H1 (cell line): ENCODE measurements around the gene SBSN. TPM values are rescaled to one million over a fixed set of nuclear protein-coding genes. Genes with fewer than 3 reads are reported as not detected.

Experiments used
- CTCF ChIA-PET: fragments of 300-600 bp; sonication (Branson Sonifier 250); formaldehyde crosslinking; loops from one replicate; lab custom pipeline; 2021; ENCODE audit not compliant: partially characterized antibody; lab: Charles Lee
- POLR2A ChIA-PET: fragments of 300-600 bp; sonication (Branson Sonifier 250); formaldehyde crosslinking; loops from one replicate; lab custom pipeline; 2021; ENCODE audit warnings: inconsistent platforms; ENCODE audit not compliant: partially characterized antibody; lab: Charles Lee
- DNase-seq, 2 experiments: peaks; one replicate each; pipeline versions ENCODE4 v3.0.0 to v3.0.0-alpha.2; 2010 to 2022; ENCODE audit warnings: low spot score in 2 of 2, low read depth in 1 of 2, mixed read lengths in 1 of 2
- FAIRE-seq: peaks from 2 replicates; lab custom pipeline; 2011; peaks lifted over from hg19 to GRCh38; lab: Jason Lieb, UNC
- H2AFZ ChIP-seq: 2 replicates; pipeline ENCODE4 v1.8.1; 2012; ENCODE audit warnings: low read length, inconsistent platforms
- H2AK5ac ChIP-seq: 2 replicates; pipeline ENCODE4 v1.6.1; 2013; ENCODE audit warnings: low read depth, low read length
- H2BK120ac ChIP-seq: replicated peaks from 2 replicates; pipeline ENCODE3; 2013; ENCODE audit warnings: low read depth, low read length, inconsistent platforms
- H2BK12ac ChIP-seq: 2 replicates; pipeline ENCODE4 v1.6.1; 2013; ENCODE audit warnings: low read depth, low read length
- H2BK15ac ChIP-seq: 2 replicates; pipeline ENCODE4 v1.6.1; 2013; ENCODE audit warnings: low read length
- H2BK20ac ChIP-seq: 2 replicates; pipeline ENCODE4 v1.6.1; 2013; ENCODE audit warnings: low read length
- H2BK5ac ChIP-seq: 2 replicates; pipeline ENCODE4 v1.6.1; 2013; ENCODE audit warnings: low read depth, low read length
- H3K14ac ChIP-seq: 2 replicates; pipeline ENCODE4 v1.6.1; 2013; ENCODE audit warnings: inconsistent platforms; ENCODE audit not compliant: insufficient read length
- H3K18ac ChIP-seq: 2 replicates; pipeline ENCODE4 v1.6.1; 2013; ENCODE audit warnings: low read length; ENCODE audit errors: extremely low read depth
- H3K23ac ChIP-seq: 2 replicates; pipeline ENCODE4 v1.6.1; 2013; ENCODE audit warnings: inconsistent platforms; ENCODE audit not compliant: insufficient read length
- H3K23me2 ChIP-seq: 2 replicates; pipeline ENCODE4 v1.6.1; 2013; ENCODE audit warnings: low read depth, low read length
- H3K27ac ChIP-seq: 2 replicates; pipeline ENCODE4 v1.6.1; 2011; ENCODE audit warnings: low read depth, low read length, inconsistent platforms
- H3K27me3 ChIP-seq, 4 experiments: replicated peaks in 1 of 4; 1 replicate in 1 of 4; 2 replicates in 3 of 4; pipeline versions ENCODE4 v1.6.1 to v1.8.1; 2011 to 2013; ENCODE audit warnings: low read length in 3 of 4, mild to moderate bottlenecking in 3 of 4, inconsistent platforms in 2 of 4, mixed read lengths in 2 of 4, moderate library complexity in 1 of 4; ENCODE audit not compliant: control insufficient read depth in 3 of 4, insufficient read depth in 3 of 4; ENCODE audit errors: extremely low read depth in 1 of 4
- H3K36me3 ChIP-seq, 4 experiments: 2 replicates each; pipeline versions ENCODE4 v1.6.1 to v1.8.1; 2011 to 2013; ENCODE audit warnings: mild to moderate bottlenecking in 4 of 4, low read length in 3 of 4, moderate library complexity in 2 of 4, control low read depth in 1 of 4, inconsistent platforms in 1 of 4; ENCODE audit not compliant: insufficient read depth in 4 of 4, control insufficient read depth in 2 of 4
- H3K4ac ChIP-seq: replicated peaks from 2 replicates; pipeline ENCODE3; 2013; ENCODE audit warnings: low read length, low read depth, mixed read lengths, inconsistent platforms; ENCODE audit not compliant: insufficient read length
- H3K4me1 ChIP-seq, 4 experiments: replicated peaks in 1 of 4; 1 replicate in 1 of 4; 2 replicates in 3 of 4; pipeline versions ENCODE4 v1.6.1 to v1.8.1; 2011 to 2013; ENCODE audit warnings: low read length in 3 of 4, inconsistent platforms in 2 of 4, mixed read lengths in 1 of 4; ENCODE audit not compliant: insufficient read depth in 4 of 4, control insufficient read depth in 3 of 4
- H3K4me2 ChIP-seq, 2 experiments: 2 replicates each; pipeline versions ENCODE4 v1.6.1 to v1.8.1; 2011 to 2013; ENCODE audit warnings: low read depth in 2 of 2, low read length in 2 of 2, control low read depth in 1 of 2, inconsistent platforms in 1 of 2, mild to moderate bottlenecking in 1 of 2; ENCODE audit not compliant: insufficient read depth in 1 of 2
- H3K4me3 ChIP-seq, 4 experiments: fragments of 200-600, 300-600 bp in 1 of 4; sonication (generic), shearing (Covaris generic), sonication (Bioruptor Twin) in 1 of 4; 2 replicates each; pipeline versions ENCODE4 v1.5.1 to v1.8.1; 2011 to 2016; ENCODE audit warnings: low read length in 4 of 4, low read depth in 3 of 4, control low read depth in 2 of 4, inconsistent platforms in 2 of 4, mild to moderate bottlenecking in 2 of 4, mixed read lengths in 1 of 4, moderate library complexity in 1 of 4; ENCODE audit not compliant: insufficient read depth in 2 of 4; ENCODE audit errors: extremely low read depth in 1 of 4
- H3K56ac ChIP-seq: replicated peaks from 2 replicates; pipeline ENCODE3; 2013; ENCODE audit warnings: low read depth, mild to moderate bottlenecking, mixed read lengths, low read length, inconsistent platforms; ENCODE audit not compliant: insufficient read length
- H3K79me1 ChIP-seq: 2 replicates; pipeline ENCODE4 v1.6.1; 2013; ENCODE audit warnings: low read depth, low read length, control low read depth
- H3K79me2 ChIP-seq, 2 experiments: 2 replicates each; pipeline versions ENCODE4 v1.6.1 to v1.8.1; 2012 to 2013; ENCODE audit warnings: low read length in 2 of 2, mild to moderate bottlenecking in 2 of 2, inconsistent platforms in 1 of 2; ENCODE audit not compliant: insufficient read depth in 2 of 2, control insufficient read depth in 1 of 2
- H3K9ac ChIP-seq, 4 experiments: replicated peaks in 1 of 4; 1 replicate in 1 of 4; 2 replicates in 3 of 4; pipeline versions ENCODE4 v1.6.1 to v1.8.1; 2011 to 2013; ENCODE audit warnings: low read depth in 3 of 4, low read length in 3 of 4, control low read depth in 2 of 4, mild to moderate bottlenecking in 2 of 4, moderate library complexity in 2 of 4, inconsistent platforms in 1 of 4; ENCODE audit errors: extremely low read depth in 1 of 4
- H3K9me3 ChIP-seq, 2 experiments: 2 replicates each; pipeline versions ENCODE4 v1.6.1 to v1.8.1; 2012 to 2013; ENCODE audit warnings: mild to moderate bottlenecking in 2 of 2, moderate library complexity in 2 of 2, control low read depth in 1 of 2, inconsistent platforms in 1 of 2, low read depth in 1 of 2, low read length in 1 of 2, mixed read lengths in 1 of 2; ENCODE audit not compliant: insufficient read depth in 2 of 2
- H4K20me1 ChIP-seq, 2 experiments: replicated peaks in 1 of 2; 2 replicates each; pipeline versions ENCODE3 to v1.8.1; 2011 to 2013; ENCODE audit warnings: inconsistent platforms in 2 of 2, low read length in 2 of 2, mild to moderate bottlenecking in 1 of 2; ENCODE audit not compliant: insufficient read depth in 2 of 2, control insufficient read depth in 1 of 2
- H4K5ac ChIP-seq: 2 replicates; pipeline ENCODE4 v1.6.1; 2013; ENCODE audit warnings: low read length, low read depth, mixed read lengths, inconsistent platforms; ENCODE audit not compliant: insufficient read length
- H4K8ac ChIP-seq: 2 replicates; pipeline ENCODE4 v1.8.0; 2013; ENCODE audit warnings: mild to moderate bottlenecking, moderate library complexity, low read length, inconsistent platforms; ENCODE audit not compliant: insufficient read depth; ENCODE audit errors: extremely low read depth
- H4K91ac ChIP-seq: replicated peaks from 2 replicates; pipeline ENCODE3; 2013; ENCODE audit warnings: low read length, mixed read lengths, inconsistent platforms; ENCODE audit not compliant: insufficient read length
- KDM1A ChIP-seq: fragments of 200-600, 300-600 bp; sonication (generic); IDR thresholded peaks from 2 replicates; pipeline ENCODE4 v1.7.1; 2016; ENCODE audit warnings: mild to moderate bottlenecking, low read length, borderline replicate concordance
- RXRA ChIP-seq: IDR thresholded peaks from 2 replicates; pipeline ENCODE4 v1.6.1; 2011; ENCODE audit warnings: low read depth, mild to moderate bottlenecking, low read length, moderate library complexity; ENCODE audit not compliant: insufficient read depth
- WGBS, 2 experiments: shearing (Covaris generic) in 1 of 2; methylation state at CpG; one replicate each; pipeline versions ENCODE4 v1.1.6 to v1.1.7; 2013 to 2015; ENCODE audit warnings: low lambda C conversion rate in 2 of 2, mixed read lengths in 2 of 2, inconsistent platforms in 1 of 2, low coverage in 1 of 2, missing lambda C conversion rate in 1 of 2; ENCODE audit not compliant: insufficient replicate concordance in 2 of 2, insufficient coverage in 1 of 2, insufficient read length in 1 of 2; ENCODE audit errors: extremely low coverage in 1 of 2, missing lambda C conversion rate in 1 of 2; 5-methylcytosine and 5-hydroxymethylcytosine counted together
- polyA plus RNA-seq, 7 experiments: library from polyadenylated mRNA; depleted of rRNA in 3 of 7; stranded (reverse) in 5 of 7; unstranded in 2 of 7; fragments of >200 nt in 5 of 7; fragments of 200-250 nt in 2 of 7; gene quantifications; 1 replicate in 5 of 7; 2 replicates in 1 of 7; 4 replicates in 1 of 7; pipeline versions ENCODE4 v1.2.1 to v1.2.3, GENCODE V29; 2011 to 2013; ENCODE audit warnings: missing spikeins in 2 of 7, mixed read lengths in 2 of 7
- total RNA-seq: library from RNA; stranded (reverse); fragmentation: NEBNext Ultra II Directional; extraction: Animal tissue kit (Norgen Biotek cat#: 25700); gene quantifications from 2 replicates; pipeline ENCODE4 v1.2.1, GENCODE V29; 2021

Gene SBSN
- total and polyA plus RNA-seq, 2 of the 8 experiments (the other 6 are each of a cell fraction or from before 2014, with no cell fraction given): not detected

GRCh38 chr19:35556025-35556590 is 28.0 kb upstream of the SBSN start:
- Histone ChIP-seq H3K4me2 (no peak overlapping the region), H2BK5ac (no peak overlapping the region), H3K23ac (no peak overlapping the region), H3K56ac (no peak overlapping the region), H2BK120ac (no peak overlapping the region), H3K23me2 (peaks cover 4% of the 10 kb centered on the region; the same call in 1 of the 2 replicates), H3K4me3 (no peak overlapping the region), H3K36me3 (no peaks in the 10 kb centered on the region; a peak in 2 of 8 replicates), H3K79me2 (no peaks in the 10 kb centered on the region), H3K14ac (no peak overlapping the region), H3K18ac (no peak overlapping the region), H2BK12ac (peak overlapping the region; percentile 43; the same call in 1 of the 2 replicates), H3K9ac (no peak overlapping the region), H3K9me3 (no peaks in the 10 kb centered on the region; a peak in 1 of 4 replicates), H3K79me1 (no peaks in the 10 kb centered on the region), H4K91ac (no peak overlapping the region), H4K5ac (no peak overlapping the region), H3K4ac (no peak overlapping the region), H2AFZ (no peak overlapping the region), H3K4me1 (peaks cover 0 to 6% (median 4%) of the 10 kb centered on the region in 4 experiments; a peak in 3 of 7 replicates), H4K8ac (no peak overlapping the region), H3K27me3 (peaks cover 0 to 12% (median 10%) of the 10 kb centered on the region in 4 experiments; a peak in 5 of 7 replicates), H2BK20ac (no peak overlapping the region; the same call in 1 of the 2 replicates), H3K27ac (no peak overlapping the region), H2BK15ac (no peak overlapping the region), H4K20me1 (peaks cover 5 to 8% of the 10 kb centered on the region in 2 experiments), H2AK5ac (no peak overlapping the region)
- TF ChIP-seq RXRA (no peak), KDM1A (peak; percentile 65; the same call in 1 of the 2 replicates)
- WGBS, 2 experiments: 83 to 100% methylated on average over 1 to 9 of the region's 9 CpGs
- no peak for FAIRE-seq
- ChIA-PET POLR2A (interaction anchor here (0.7 to 3.2 kb wide), 9 partner anchors 8 to 89 kb away, joined by 3 to 8 read pairs (median 4); no protein-coding TSS in a partner anchor), CTCF (interaction anchor here (0.6 to 7.7 kb wide), 39 partner anchors 8 to 259 kb away, joined by 3 to 90 read pairs (median 3); partner anchors contain the start of genes HAUS5 and PMIS2)
- no peak for DNase-seq
